ENCODE results near the gene DAPK2.

DAPK2 gene

GRCh38 chr15:64052925-64053491 lies 6.7 kb upstream of the DAPK2 start:
- DNase-seq, result no peak

GRCh38 chr15:64051407-64052259 lies 5.3 kb upstream of the DAPK2 start:
- DNase-seq, result no peak

DNA sequence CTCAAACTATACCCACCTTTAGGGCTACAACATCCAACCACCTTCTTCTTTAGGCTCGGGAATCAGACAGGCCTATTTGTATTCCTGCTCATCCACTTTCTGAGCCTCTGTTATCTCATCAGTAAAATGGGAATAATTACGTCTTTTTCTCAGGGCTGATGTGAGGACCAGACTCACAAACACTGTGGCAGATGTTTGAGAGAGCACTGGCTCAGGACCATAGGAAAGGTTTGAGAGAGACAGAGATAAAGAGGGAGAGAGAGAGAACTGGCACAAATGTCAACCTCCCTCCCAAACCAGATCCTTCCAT lies 4.8 kb upstream of the DAPK2 start:
- no peak for DNase-seq

DNA sequence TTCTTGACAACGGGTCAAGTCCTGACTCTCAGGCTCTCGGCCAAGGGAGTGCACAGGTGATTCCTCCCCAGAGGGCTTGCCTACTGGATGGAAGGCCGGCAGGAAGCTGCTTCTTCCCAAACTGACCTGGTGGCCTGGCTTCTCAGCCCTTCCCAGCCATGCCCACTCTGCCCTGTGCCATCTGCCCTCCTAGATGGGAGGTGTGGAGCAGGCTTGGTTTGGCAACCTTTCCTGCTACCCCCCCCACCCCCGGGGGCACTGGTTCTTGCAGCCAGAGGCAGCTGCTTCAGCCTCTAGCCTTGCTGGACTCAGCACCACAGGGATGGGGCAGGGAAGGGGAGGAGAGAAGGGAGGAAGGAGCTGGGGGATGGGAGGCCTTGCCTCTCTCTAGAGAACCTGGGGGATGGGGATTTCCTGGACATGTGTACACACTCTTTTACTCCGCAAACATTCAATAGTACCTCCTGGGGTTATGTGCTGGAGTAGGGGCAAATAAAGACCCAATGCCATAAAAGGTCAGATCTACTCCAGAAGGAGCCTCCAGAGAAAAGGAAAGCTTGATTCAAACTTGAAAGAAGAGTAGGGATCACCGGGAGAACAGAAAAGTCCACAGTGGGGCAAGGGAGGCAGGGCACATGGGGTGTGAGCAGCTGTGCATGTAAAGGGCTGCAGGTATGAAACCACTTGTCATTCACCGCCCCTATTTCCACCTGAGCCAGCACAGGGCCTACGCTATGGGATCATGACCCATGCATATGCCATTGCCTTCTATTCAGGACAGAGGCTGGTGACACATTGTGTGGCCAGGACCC lies 4.2 kb upstream of the DAPK2 start:
- no peak for DNase-seq

- no peak for DNase-seq
Measured at GRCh38 chr15:64048781-64049460, 2.6 kb upstream of the DAPK2 start.

DNA sequence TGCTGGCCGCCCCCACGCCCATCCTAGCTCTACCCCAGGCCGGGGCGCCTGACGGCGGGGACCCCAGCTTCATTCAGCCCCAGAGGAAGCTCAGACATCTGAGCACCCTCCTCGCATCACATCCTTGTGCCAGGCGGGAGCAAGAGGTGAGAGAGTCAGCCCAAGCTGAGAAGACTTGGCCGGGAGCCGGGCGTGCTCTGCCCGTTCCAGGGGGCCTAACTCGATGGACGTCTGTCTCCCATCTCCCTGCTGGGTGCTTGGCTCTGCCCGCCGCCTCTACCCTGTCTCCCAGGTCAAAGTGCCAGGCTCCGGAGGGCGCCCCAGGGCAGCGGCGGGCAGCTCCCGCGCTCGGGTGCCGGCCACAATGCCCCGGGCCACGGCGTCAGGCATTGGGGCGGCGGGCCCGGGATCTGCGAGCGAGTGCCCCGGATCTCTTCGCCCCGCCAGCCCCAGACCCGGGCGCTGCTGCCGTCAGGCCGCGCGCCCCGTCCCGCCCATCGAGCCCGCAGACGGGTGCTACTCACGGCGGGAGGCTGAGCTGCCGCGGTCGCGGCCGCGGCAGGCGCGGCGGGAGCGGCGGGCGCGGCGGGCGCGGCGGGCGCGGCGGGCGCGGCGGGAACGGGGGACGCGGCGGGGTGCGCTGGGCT lies 388 bp downstream of the DAPK2 start:
- no peak for DNase-seq

DNA sequence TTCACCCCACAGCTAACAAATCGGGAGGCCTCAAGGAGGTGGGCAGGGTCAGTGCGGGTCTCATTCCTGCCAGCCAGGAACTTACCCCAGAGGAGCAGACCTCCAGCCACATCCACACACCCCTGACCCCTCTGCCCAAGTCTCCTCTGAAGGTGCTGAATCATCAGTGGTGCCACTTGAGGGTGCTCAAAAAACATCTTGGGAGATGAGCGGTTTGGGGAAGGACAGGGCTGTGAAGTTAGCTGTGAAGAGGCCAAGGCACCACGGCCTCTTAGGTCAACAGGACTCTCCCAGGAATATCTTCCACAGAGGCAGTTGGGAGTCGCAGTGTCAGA lies 1.2 kb downstream of the DAPK2 start:
- no peak for DNase-seq

- no peak for DNase-seq
Measured at GRCh38 chr15:64044300-64045100, 1.8 kb downstream of the DAPK2 start.

DNA sequence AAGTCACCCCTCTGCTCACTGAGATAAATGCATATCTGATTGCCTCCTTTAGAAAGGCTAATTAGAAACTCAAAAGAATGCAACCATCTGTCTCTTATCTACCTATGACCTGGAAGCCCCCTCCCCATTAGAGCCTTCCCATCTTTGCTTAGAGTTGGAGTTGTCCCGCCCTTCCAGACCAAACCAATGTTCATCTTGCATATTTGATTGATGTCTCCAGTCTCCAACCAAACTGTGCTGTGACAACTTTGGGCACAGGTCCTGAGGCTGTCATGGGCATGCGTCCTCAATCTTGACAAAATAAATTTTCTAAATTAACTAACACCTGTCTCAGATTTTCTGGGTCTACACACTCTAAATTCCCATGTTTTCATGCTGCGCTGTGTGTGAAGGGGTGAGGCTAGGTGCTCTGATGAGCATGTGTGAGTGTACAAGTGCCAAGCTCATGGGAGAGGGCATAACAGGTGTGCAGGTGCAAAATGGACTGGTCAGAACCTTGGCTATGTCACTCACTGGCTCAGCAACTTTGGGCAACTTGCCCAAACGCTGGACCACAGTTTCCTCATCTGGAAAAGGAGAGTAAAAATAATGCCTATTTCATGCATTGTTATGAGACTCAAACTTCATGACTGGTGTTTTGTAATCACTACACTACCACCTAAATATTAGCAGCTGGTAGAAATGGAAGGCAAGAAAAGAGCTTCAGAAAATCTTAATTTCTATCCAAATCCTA lies 7.2 kb downstream of the DAPK2 start:
- no peak for DNase-seq

GRCh38 chr15:64037966-64038365 lies 8.3 kb downstream of the DAPK2 start:
- DNase-seq, result no peak

DNA sequence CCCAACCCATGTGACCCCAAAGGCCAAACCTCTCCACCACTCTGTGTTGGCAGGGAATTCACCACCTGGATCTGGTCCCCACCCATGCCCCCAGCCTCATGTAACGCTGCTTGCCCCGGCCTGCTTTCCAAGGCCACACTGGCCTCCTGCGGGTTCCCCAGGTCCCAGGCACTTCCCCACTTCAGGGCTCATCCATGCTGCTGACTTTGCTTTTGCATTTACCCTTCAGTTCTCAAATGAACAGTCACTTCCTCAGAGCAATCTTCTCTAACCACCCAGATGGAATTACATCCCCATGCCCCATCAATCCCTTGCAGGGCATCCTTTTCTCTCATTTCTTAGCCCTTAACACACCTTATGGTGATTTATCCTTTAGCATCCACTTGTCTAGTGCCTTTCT lies 9.2 kb downstream of the DAPK2 start:
- DNase-seq, result no peak

DNA sequence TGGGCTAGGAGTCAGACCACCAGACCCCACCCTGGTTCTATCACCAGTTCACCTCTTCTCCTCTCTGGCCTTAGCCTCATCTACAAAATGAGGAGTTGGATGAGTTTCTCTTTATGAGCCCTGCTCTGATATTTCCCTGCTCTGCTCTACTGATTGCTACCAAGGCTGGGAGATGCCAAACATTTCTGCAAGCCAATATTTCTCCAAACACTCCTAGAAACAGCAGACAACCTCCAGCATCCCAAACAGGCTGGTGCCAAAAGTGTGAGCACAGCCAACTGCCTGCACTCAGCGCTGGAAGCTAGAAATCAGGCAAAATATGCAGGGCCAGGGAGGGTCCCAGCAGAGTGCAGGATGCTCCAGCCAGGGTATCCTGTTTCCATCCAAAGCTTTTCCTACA lies 10.8 kb downstream of the DAPK2 start:
- DNase-seq, result no peak

DNA sequence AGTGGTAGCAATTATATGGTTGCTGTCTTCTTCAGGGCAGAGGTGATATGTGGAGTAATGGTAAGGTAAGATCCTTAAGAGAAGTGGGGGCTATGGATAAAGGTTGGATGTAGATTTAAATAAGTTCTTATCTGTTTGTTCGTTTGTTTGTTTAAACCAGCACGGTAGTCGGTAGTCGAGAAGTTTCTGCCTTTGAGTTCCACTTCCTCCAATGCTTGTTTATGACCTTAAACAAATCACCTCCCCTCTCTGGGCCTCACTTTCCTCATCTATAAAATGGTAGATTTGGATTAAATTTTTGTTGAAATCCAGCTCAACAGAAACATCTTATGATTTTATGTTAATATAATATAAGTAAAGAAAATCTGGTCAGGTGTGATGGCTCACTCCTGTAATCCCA lies 11.8 kb downstream of the DAPK2 start:
- no peak for DNase-seq

- no peak for DNase-seq
Measured at GRCh38 chr15:64032329-64032728, 14.0 kb downstream of the DAPK2 start.

DNA sequence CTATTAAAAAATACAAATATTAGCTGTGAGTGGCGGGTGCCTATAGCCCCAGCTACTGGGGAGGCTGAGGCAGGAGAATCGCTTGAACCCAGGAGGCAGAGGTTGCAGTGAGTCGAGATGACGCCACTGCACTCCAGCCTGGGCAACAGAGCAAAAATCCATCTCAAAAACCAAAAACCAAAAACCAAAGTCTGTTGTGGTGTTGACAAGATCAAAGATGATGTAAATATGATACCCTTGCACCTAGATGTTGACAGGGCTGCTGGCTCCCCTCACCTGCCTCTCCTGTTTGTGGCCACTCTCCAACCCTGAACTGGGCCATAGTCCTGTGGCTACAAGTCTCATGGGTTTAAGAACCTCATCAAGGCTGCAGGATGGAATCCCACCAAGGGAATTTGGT lies 16.2 kb downstream of the DAPK2 start:
- DNase-seq, result no peak

GRCh38 chr15:64029633-64030032 lies 16.7 kb downstream of the DAPK2 start:
- DNase-seq, result no peak

GRCh38 chr15:64029110-64029509 lies 17.2 kb downstream of the DAPK2 start:
- DNase-seq, result no peak

DNA sequence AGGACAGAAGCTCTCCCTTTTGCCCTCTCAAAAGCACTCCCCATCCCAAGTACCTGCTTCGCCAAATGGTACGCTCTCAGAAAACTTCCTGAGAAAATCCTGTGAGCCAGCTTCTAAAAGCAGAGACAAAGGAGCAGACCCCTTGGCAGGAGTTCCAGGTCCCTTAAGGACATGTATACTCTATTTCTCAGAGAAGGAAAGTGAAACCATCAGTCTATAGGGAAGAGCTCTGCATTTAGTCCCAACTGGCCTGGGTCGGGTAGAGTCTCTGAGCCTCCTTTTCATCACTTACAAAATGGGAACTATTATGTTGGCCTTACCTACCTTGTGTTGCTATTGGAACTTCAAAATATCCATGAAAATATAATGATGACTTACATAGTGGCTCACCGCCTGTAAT lies 19.7 kb downstream of the DAPK2 start:
- no peak for DNase-seq

DNA sequence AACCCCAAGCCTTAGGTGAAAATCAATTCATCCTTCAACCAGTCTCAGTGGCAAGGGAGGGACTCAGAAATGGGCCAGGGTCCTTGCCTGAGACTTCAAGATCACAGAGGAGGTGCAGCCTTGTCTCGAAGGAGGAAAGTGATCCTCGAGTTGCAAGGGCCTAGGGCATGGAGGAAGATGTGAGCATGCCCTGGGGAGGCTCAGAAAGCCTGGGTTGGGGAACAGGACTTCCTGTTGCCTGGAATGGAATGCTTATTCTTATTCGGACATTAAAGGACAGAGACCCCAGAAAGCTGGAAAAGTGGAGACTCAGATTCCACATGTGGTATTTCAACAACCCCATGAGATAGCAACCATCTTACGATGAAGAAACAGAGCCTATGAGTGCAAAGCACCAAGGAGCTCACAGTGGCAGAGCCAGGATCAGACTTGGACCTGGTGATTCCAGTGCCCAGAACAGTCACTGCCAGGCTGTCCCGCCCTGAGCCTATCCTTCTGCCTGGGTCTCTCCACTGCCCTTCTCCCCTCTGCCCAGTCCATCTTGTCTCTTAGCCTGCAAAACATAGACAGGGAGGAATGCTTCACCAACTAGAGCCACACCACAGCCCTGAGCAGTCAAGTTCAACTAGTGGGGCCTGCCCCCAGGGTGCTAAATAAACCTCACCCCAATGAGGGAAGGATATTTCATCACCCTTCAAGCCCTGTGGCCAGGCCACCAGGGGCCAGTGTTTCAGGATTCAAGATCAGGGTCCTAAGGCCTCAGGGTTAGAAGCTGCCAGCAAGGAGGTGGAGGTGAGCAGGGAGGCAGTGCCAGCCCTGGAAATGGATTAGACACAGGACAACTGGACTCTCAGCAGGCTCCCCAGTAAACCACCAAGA lies 21.9 kb downstream of the DAPK2 start:
- no peak for DNase-seq

GRCh38 chr15:64023220-64023619 lies 23.1 kb downstream of the DAPK2 start:
- no peak for DNase-seq

Data from cortex of kidney (tissue), 1 donor.